ENCODE measurements around the gene C16orf78.

- TF ChIP-seq CTCF (conservative IDR thresholded peaks at IDR 0.05; ENCODE audit: low read depth, low read length): peak; percentile 16; the same call in 1 of the 2 replicates
- TF ChIP-seq EZH2 (IDR thresholded peaks at IDR 0.05; ENCODE audit: borderline replicate concordance, low read depth, low read length, poor library complexity, severe bottlenecking): no peak
Observed at GRCh38 chr16:49440156-49441065, 66.8 kb downstream of the C16orf78 start.

Data from A673 (cell line).